Effector CD8-positive, alpha-beta T cell (primary cell): ENCODE data around the gene VAT1L.

ENCODE experiments used
- DNase-seq: peaks from one replicate; lab custom pipeline; 2025; lab: John Stamatoyannopoulos, UW
- total RNA-seq, 4 experiments: gene quantifications; one replicate each; lab custom pipeline; 2026; lab: John Stamatoyannopoulos, UW

Gene VAT1L, protein sequence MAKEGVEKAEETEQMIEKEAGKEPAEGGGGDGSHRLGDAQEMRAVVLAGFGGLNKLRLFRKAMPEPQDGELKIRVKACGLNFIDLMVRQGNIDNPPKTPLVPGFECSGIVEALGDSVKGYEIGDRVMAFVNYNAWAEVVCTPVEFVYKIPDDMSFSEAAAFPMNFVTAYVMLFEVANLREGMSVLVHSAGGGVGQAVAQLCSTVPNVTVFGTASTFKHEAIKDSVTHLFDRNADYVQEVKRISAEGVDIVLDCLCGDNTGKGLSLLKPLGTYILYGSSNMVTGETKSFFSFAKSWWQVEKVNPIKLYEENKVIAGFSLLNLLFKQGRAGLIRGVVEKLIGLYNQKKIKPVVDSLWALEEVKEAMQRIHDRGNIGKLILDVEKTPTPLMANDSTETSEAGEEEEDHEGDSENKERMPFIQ
- total RNA-seq = 0 reads per million in 4 experiments

- DNase-seq = no peak
Observed at GRCh38 chr16:77788181-77789084, at the start of gene VAT1L. VAT1L (plus strand) TSS chr16:77788564; CDS start chr16:77788683, 119 bp downstream.

DNA sequence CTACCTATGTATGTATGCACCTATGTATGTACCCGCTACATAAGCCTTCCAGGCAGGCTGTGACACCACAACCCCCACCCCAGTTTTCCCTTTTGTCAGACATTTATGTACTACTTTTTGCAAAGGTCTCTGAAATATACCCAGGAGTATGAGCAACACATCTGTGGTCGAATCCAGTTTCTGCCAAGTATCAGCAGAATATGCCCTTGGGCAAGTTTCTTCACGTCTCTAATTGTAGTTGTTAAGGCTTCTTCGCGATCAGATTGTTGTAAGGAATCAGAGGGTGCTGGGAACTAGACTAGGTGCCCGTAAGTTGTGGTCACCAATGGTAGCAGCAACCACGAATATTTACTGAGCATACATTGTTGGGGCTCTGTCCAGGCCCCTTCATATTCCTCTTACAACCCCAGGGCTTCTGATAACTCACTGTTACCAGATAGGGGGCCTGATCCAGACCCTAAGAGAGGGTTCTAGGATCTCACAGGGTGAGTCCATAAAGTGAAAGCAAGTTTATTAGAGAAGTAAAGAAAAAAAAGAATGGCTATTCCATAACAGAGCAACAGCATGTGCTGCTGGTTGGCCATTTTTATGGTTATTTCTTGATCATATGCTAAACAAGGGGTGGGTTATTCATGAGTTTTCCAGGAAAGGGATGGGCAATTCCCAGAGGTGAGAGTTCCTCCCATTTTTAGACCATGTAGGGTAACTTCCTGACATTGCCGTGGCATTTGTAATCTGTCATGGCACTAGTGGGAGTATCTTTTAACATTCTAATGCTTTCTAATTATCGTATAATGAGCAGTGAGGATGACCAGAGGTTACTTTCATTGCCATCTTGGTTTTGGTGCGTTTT, 49.4 kb upstream of the VAT1L start:
- no peak for DNase-seq

DNA sequence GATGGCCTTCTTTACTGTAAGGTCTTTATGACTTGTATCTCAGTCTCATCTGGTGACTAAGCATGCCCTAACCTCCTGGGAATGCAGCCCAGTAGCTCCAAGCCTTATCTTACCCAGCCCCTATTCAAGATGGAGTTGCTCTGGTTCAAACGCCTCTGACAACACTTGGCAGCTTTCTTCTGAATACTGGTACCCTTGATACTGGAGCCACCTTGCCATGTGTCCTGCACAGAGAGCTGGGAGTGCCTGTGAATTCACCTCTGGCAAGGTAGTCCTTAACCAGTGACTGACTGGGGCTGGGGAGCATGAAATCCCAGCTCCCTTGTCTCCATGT, 48.8 kb upstream of the VAT1L start:
- DNase-seq = no peak

GRCh38 chr16:77744141-77744540, 44.2 kb upstream of the VAT1L start:
- DNase-seq = no peak

DNA sequence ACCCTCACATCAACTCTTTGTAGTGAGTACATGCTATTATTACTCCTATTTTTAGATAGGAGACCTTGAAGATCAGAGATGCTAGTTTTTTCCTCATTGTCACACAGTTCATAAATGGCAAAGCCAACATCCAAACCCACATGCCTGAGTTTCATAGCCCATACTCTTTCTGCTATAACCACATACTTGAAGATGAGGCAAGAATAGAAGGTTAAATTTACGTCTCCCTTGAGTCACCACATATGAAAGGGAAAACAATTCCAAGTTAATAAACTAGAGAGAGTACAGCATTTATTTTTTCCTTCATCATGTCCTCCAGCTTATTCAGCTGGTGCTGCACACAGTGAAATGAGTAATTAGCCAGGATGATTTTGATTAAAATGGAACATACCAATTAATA, 42.4 kb upstream of the VAT1L start:
- no peak for DNase-seq

DNA sequence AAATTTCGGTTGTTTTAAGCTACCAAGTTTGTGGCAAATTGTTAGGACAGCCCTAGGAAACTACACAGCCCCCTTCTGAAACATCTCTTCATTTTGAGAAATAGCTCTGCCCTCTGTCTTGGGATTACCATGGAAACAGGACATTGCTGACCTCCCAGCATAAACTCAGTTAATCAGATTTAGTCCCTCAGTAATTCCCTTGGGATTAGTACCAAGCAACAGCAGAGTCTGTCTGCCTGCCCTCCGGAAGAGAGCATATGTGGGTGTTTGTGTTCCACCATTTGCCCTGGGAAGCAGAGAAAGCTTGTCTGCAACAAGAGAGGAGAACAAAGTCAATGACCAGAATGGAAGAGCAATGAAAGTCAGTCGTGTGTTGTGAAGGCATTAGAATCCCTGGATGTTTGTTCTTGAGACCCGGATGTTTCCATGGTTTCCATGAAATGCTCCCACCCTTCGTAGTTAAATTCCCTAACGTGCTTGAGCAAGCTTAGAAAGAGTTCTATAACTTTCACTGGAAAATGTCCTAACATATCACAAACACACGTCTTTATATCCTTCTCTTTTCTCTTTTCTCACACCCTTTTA, 39.9 kb upstream of the VAT1L start:
- DNase-seq = no peak

- DNase-seq = no peak
Observed at GRCh38 chr16:77749415-77749814, 38.9 kb upstream of the VAT1L start.

GRCh38 chr16:77758046-77758445, 30.3 kb upstream of the VAT1L start:
- no peak for DNase-seq

GRCh38 chr16:77758508-77758907, 29.9 kb upstream of the VAT1L start:
- no peak for DNase-seq

- DNase-seq = no peak
Observed at GRCh38 chr16:77759201-77759600, 29.2 kb upstream of the VAT1L start.

DNA sequence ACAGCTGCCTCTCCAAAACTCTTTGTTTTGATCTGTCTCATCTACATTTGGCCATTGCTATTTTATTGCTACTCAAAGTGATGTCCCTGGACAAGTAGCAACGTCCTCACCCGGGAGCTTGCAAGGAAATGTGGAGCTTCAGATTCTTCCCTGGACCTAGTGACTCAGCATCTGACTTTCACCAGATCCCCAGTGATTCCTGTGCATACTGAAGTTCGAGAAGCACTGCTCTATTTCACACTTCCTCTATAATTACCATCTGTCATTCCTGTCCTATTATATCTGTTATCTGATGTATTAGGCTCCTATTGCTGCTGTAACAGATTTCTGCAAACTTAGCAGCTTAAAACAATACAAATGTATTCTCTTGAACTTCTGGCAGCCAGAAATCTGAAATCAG, 28.5 kb upstream of the VAT1L start:
- DNase-seq = no peak

DNA sequence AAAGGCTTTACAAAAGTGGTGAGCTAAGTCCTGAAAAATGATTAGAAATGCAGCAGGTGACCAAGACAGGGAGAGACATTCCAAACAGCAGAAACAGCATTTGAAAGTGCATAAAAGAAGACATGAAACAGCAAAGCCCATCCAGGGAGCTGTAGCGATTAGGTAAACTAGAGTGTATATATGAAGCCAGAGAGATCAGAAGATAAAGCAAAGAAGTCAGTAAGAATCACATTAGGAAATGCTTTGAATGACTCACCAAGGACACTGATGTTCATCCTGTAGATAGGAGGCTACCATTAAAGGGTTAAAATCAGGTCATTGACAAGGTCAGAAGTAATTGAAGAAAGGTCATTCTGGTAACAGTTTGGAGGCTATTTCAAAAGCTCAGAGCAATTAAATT, 27.6 kb upstream of the VAT1L start:
- no peak for DNase-seq

GRCh38 chr16:77761204-77761603, 27.2 kb upstream of the VAT1L start:
- no peak for DNase-seq

GRCh38 chr16:77762262-77762661, 26.1 kb upstream of the VAT1L start:
- DNase-seq = no peak

DNA sequence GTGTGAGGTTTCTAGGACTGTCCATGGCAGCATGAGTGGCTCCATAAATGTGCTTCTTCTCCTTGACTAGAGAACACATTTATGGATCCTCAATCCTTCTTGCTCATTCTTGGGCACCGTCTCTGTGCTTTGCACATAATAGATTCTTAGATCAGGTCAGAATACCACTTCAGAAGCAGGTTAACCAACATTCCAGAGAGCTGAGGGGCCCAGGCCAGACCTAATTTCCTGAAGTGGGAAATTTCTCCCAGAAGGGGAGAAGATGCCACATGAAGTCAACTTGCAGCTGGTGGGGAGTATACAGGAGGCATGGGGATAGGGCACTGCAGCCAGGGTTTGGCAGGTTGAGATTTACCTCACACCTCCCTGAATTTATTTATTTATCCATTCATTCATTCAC, 24.4 kb upstream of the VAT1L start:
- no peak for DNase-seq

GRCh38 chr16:77767211-77767610, 21.2 kb upstream of the VAT1L start:
- DNase-seq = no peak

DNA sequence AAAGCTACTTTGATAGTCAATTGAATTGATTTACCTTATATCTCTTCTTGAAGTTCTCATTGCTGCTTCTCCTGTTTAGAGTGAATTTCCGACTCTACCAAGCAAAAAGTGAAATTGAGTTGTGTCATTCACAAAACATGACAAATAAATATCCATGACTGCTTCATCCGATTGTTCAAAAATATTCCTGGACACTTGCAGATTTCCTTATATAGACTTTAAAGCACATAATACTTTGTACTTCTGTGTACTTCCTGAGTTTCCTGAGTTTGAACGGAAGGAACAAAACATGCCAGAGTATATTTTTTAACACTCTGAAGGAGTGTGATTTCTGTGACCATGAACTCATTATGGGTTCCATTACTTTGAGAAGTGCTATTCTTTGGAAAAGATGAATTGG, 20.5 kb upstream of the VAT1L start:
- no peak for DNase-seq

GRCh38 chr16:77775911-77776909, 12.2 kb upstream of the VAT1L start:
- no peak for DNase-seq

- no peak for DNase-seq
Observed at GRCh38 chr16:77777745-77778144, 10.6 kb upstream of the VAT1L start.

GRCh38 chr16:77780378-77780837, 8.0 kb upstream of the VAT1L start:
- DNase-seq = no peak
